ENCODE results near the gene METTL18.

The METTL18 gene

GRCh38 chr1:169779150-169779549, 15.6 kb downstream of the METTL18 start:
- DNase-seq (ENCODE audit: low read depth): peak; percentile 13
- H3K4me3 ChIP-seq (ENCODE audit: low read depth, low read length): no peak overlapping the region
- no peak for TF ChIP-seq CTCF (IDR thresholded peaks at IDR 0.05; ENCODE audit: low read depth, low read length, missing control alignments)
- in situ Hi-C loops (cut with HindIII; ENCODE audit: low sequenced_read_pairs): no loop called here

DNA sequence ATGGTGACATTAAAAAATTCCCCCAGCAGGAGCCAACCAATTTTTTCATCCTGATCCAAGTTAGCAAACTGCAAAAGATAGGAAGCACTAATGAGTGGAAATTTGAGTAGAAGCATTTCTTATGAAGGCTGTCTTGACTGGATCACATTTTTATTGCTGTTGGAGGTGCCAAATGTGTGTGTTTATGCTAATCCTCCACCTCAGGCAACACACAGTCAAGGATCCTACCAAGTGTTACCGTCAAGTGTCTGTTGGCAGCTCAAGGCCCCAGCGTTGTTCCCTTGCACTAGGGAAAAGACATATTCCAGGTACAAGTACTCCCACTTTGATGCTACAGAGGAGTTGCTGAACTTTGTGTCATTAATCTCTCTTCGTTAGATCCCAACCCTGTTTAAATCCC, 18.3 kb downstream of the METTL18 start:
- H3K4me3 ChIP-seq (ENCODE audit: low read depth, low read length): no peak overlapping the region
- no peak for TF ChIP-seq CTCF (IDR thresholded peaks at IDR 0.05; ENCODE audit: low read depth, low read length, missing control alignments)
- no peak for DNase-seq (ENCODE audit: low read depth)
- in situ Hi-C loops (cut with HindIII; ENCODE audit: low sequenced_read_pairs): no loop called here

DNA sequence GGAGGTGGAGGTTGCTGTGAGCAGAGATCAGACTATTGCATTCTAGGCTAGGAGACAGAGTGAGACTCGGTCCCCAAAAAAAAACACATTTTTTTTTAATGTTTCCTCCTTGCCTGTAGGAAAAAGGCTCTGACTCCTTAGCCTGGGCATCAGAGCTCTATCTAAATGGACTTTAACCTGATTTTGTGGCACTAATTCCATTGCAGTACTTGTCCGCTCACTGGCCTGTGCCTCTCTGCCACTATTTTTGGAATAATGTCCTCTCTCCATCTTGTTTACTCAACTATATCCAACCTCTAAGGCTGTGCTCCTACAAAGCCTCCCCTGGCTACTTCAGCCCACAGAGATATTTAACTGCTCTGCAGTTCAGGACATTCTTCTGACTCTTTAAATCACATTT, 26.5 kb downstream of the METTL18 start:
- H3K4me3 ChIP-seq (ENCODE audit: low read depth, low read length): no peak overlapping the region
- no peak for TF ChIP-seq CTCF (IDR thresholded peaks at IDR 0.05; ENCODE audit: low read depth, low read length, missing control alignments)
- no peak for DNase-seq (ENCODE audit: low read depth)
- in situ Hi-C loops (cut with HindIII; ENCODE audit: low sequenced_read_pairs): no loop called here

DNA sequence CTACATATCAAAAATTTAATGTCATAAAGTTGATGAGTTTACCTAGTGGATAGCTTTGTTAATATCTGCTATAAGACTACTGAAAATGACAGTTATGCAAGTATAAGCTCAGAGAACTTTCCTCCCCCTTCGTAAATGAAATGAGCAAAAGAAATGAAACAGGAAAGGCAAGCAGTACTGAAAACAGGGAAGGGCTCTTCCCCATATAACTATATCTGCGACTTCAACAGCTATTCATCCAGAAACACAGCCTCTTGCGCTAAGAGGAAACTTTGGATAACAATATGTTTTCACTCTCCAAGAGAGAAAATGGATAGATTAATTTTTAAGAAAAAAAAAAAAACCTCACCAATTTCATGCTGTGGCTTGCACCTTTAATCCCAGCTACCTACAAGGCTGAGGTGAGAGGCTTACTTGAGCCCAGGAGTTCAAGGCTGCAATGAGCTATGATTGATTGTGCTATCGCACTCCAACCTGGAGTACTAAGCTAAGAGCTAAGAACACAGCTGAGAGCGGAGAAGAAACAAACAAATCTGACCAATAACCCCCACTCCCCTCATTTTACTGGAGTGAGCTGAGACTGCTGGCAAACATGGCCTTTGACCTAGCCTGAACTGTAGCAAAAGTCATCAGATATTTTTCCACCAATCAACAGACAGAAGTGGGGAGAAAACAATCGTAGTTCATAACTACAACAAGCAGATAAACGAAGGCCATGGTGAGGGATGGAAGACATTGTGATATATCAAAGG, 29.0 kb downstream of the METTL18 start:
- no peak for TF ChIP-seq CTCF (IDR thresholded peaks at IDR 0.05; ENCODE audit: low read depth, low read length, missing control alignments)
- H3K4me3 ChIP-seq (ENCODE audit: low read depth, low read length): no peak overlapping the region
- no peak for DNase-seq (ENCODE audit: low read depth)
- in situ Hi-C loops (cut with HindIII; ENCODE audit: low sequenced_read_pairs): no loop called here

DNA sequence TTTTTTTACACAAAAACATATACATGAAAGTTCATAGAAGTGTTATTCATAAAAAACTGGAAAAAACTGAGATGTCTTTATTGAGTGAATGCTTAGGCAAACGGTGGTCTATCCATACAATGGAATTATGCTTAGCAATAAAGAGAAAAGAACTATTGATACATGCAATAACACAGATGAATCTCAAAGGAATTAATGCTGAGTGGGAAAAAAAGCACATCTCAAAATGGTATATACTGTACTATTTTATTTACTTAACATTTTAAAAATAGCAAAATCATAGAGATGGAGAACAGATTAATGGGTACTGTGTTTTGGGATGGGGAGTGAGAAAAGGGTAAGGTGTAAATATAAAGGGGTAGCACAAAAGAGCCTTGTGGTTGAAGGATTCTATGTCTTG, 29.8 kb downstream of the METTL18 start:
- in situ Hi-C loops (cut with HindIII; ENCODE audit: low sequenced_read_pairs): no loop called here
- TF ChIP-seq CTCF (IDR thresholded peaks at IDR 0.05; ENCODE audit: low read depth, low read length, missing control alignments): no peak
- DNase-seq (ENCODE audit: low read depth): no peak
- no peak overlapping the region for H3K4me3 ChIP-seq (ENCODE audit: low read depth, low read length)

GRCh38 chr1:169762699-169763098, 32.0 kb downstream of the METTL18 start:
- no peak for TF ChIP-seq CTCF (IDR thresholded peaks at IDR 0.05; ENCODE audit: low read depth, low read length, missing control alignments)
- no peak overlapping the region for H3K4me3 ChIP-seq (ENCODE audit: low read depth, low read length)
- in situ Hi-C loops (cut with HindIII; ENCODE audit: low sequenced_read_pairs): no loop called here
- DNase-seq (ENCODE audit: low read depth): no peak
